Purkinje cell (primary cell): Measurements from ENCODE around the gene FBXO10. TPM values are rescaled to one million over a fixed set of nuclear protein-coding genes. Genes with fewer than 3 reads are reported as not detected.

Source experiments
- polyA plus RNA-seq: library from polyadenylated mRNA; unstranded; fragments of >200 nt; fragmentation: Nextera tagmentation; gene quantifications from 2 replicates; pipeline ENCODE4 v1.2.1, GENCODE V29; 2014

FBXO10 gene
- 2.7 and 6.1 TPM in 2 replicates for polyA plus RNA-seq

GRCh38 chr9:37575921-37576721, at the start of gene FBXO10:
TSS of gene FBXO10 (minus strand) at chr9:37576380. CDS start at chr9:37541768, 34,612 bp downstream.

GRCh38 chr9:37592108-37592951, 16.1 kb upstream of the FBXO10 start, which contains the start of gene TOMM5:
TSS of gene TOMM5 (minus strand) at chr9:37592597. CDS start at chr9:37592532, 65 bp downstream.

GRCh38 chr9:37485389-37486255, 90.6 kb downstream of the FBXO10 start, which contains the start of gene POLR1E:
TSS of gene POLR1E (plus strand) at chr9:37485948. CDS start at chr9:37486048, 100 bp downstream.

GRCh38 chr9:37465249-37466036, 110.7 kb downstream of the FBXO10 start, which contains the start of gene ZBTB5:
TSS of gene ZBTB5 (minus strand) at chr9:37465450. CDS start at chr9:37442551, 22,899 bp downstream.

Other genes starting within 250 kb of the FBXO10 start
- 42.7 and 51.2 TPM in 2 replicates for gene GRHPR, start 153.7 kb downstream of the FBXO10 start, polyA plus RNA-seq
- gene ZBTB5, start 110.9 kb downstream of the FBXO10 start, polyA plus RNA-seq: 1.9 and 2.0 TPM in 2 replicates
- gene POLR1E, start 90.4 kb downstream of the FBXO10 start, polyA plus RNA-seq: 21.7 and 23.7 TPM in 2 replicates
- 716 and 732 TPM in 2 replicates for gene TOMM5, start 16.2 kb upstream of the FBXO10 start, polyA plus RNA-seq
- gene FRMPD1, start 74.6 kb upstream of the FBXO10 start, polyA plus RNA-seq: 7.7 and 13.4 TPM in 2 replicates
- 4.8 and 13.4 TPM in 2 replicates for gene TRMT10B, start 177.4 kb upstream of the FBXO10 start, polyA plus RNA-seq
- gene EXOSC3, start 208.7 kb upstream of the FBXO10 start, polyA plus RNA-seq: 13.5 TPM in 2 replicates
- gene DCAF10, start 224.4 kb upstream of the FBXO10 start, polyA plus RNA-seq: 15.2 and 17.4 TPM in 2 replicates